ENCODE data around the gene SFXN5. TPM values are rescaled to one million over a fixed set of nuclear protein-coding genes. Genes with fewer than 3 reads are reported as not detected.

Gene SFXN5
- total RNA-seq, 1 donor from 2014 or later, result 21.8 TPM

GRCh38 chr2:73092146-73092783 is 20.8 kb upstream of the SFXN5 start:
- H3K4me1 Mint-ChIP-seq, result peaks cover 28% of the 10 kb centered on the region
- H3K27ac Mint-ChIP-seq (ENCODE audit: unreplicated experiment), result no peak overlapping the region
- TF ChIP-seq, protein P1, sequence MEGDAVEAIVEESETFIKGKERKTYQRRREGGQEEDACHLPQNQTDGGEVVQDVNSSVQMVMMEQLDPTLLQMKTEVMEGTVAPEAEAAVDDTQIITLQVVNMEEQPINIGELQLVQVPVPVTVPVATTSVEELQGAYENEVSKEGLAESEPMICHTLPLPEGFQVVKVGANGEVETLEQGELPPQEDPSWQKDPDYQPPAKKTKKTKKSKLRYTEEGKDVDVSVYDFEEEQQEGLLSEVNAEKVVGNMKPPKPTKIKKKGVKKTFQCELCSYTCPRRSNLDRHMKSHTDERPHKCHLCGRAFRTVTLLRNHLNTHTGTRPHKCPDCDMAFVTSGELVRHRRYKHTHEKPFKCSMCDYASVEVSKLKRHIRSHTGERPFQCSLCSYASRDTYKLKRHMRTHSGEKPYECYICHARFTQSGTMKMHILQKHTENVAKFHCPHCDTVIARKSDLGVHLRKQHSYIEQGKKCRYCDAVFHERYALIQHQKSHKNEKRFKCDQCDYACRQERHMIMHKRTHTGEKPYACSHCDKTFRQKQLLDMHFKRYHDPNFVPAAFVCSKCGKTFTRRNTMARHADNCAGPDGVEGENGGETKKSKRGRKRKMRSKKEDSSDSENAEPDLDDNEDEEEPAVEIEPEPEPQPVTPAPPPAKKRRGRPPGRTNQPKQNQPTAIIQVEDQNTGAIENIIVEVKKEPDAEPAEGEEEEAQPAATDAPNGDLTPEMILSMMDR (conservative IDR thresholded peaks at IDR 0.05), result no peak
- H3K27me3 Mint-ChIP-seq (ENCODE audit: low read depth), result no peaks in the 10 kb centered on the region
- H3K36me3 Mint-ChIP-seq (ENCODE audit: low read depth), result no peaks in the 10 kb centered on the region
- H3K9me3 Mint-ChIP-seq, result no peaks in the 10 kb centered on the region
- H3K4me3 Mint-ChIP-seq, result no peak overlapping the region
- no peak for DNase-seq (ENCODE audit: low read depth, low spot score)

- TF ChIP-seq, protein P1 (conservative IDR thresholded peaks at IDR 0.05), result no peak
- H3K4me3 Mint-ChIP-seq, result no peak overlapping the region
- H3K27ac Mint-ChIP-seq (ENCODE audit: unreplicated experiment), result no peak overlapping the region
Observed at GRCh38 chr2:73091696-73092095, 20.2 kb upstream of the SFXN5 start.

DNA sequence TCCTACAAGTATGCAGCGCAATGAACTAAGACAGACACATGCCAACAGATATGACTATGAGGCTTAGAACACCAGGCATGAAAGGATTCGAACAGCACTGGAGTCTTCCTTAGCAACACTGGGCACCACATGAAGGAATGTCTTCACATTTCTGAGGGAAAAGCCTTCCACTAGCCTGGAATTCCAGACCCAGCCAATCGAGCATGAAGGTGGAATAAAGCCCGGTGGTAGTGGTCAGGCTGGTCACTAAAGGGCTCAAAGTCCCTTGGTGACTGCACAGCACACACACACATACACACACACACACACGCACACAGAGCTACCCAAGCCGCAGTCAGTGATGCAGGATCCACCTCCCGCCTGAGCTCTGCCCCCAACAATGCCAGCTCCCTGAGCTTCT is 19.7 kb upstream of the SFXN5 start:
- H3K4me1 Mint-ChIP-seq, result peaks cover 28% of the 10 kb centered on the region
- no peaks in the 10 kb centered on the region for H3K9me3 Mint-ChIP-seq
- no peak for DNase-seq (ENCODE audit: low read depth, low spot score)
- no peak overlapping the region for H3K27ac Mint-ChIP-seq (ENCODE audit: unreplicated experiment)
- H3K4me3 Mint-ChIP-seq, result no peak overlapping the region
- no peaks in the 10 kb centered on the region for H3K36me3 Mint-ChIP-seq (ENCODE audit: low read depth)
- TF ChIP-seq, protein P1 (conservative IDR thresholded peaks at IDR 0.05), result no peak
- no peaks in the 10 kb centered on the region for H3K27me3 Mint-ChIP-seq (ENCODE audit: low read depth)

More at GRCh38 chr2:73091696-73092095, 20.2 kb upstream of the SFXN5 start:
- H3K9me3 Mint-ChIP-seq, result no peaks in the 10 kb centered on the region
- no peaks in the 10 kb centered on the region for H3K27me3 Mint-ChIP-seq (ENCODE audit: low read depth)
- H3K36me3 Mint-ChIP-seq (ENCODE audit: low read depth), result no peaks in the 10 kb centered on the region
- H3K4me1 Mint-ChIP-seq, result peaks cover 28% of the 10 kb centered on the region
- no peak for DNase-seq (ENCODE audit: low read depth, low spot score)

DNA sequence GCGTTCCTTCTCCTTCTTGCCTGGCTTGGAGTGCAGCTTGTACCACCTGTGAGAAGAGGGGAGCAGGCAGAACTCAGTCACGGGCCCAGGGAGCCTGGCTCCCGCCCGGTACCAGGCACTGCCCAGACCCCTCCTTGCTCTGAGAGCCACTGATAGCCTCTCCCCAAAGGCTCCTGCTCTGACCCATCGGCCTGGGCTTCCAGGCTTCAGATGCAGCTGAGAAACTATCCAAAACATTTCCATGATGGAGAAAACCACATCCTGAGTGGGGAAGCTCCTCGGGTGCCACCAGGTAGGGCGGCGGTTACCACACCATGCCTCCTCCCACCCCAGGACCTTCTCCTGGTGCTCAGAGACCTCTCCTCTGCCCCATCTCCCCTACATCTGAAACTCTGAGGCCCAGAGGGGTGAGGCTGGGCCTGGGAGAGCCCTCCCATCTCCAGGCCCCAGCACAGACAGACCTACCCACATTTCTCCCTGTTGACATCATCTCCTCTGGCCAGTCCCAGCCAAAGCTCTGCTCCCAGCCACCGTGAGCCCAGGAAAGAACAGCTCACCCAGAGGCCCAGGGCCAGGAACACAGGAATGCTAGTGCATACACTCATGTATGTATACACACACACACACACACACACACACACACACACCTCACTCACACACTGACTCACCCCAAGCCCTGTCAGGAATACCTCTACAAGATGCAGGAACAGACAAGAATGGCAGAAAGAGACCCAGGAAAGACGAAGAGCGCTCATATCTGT is 17.9 kb upstream of the SFXN5 start:
- Mint-ChIP-seq H3K4me1 (peaks cover 35% of the 10 kb centered on the region), H3K36me3 (ENCODE audit: low read depth) (no peaks in the 10 kb centered on the region), H3K27ac (ENCODE audit: unreplicated experiment) (no peak overlapping the region), H3K27me3 (ENCODE audit: low read depth) (no peaks in the 10 kb centered on the region), H3K9me3 (no peaks in the 10 kb centered on the region), H3K4me3 (no peak overlapping the region)
- no peak for DNase-seq (ENCODE audit: low read depth, low spot score)
- TF ChIP-seq, protein P1 (conservative IDR thresholded peaks at IDR 0.05), result no peak

- H3K27me3 Mint-ChIP-seq (ENCODE audit: low read depth), result no peaks in the 10 kb centered on the region
- H3K4me1 Mint-ChIP-seq, result peaks cover 35% of the 10 kb centered on the region
- H3K36me3 Mint-ChIP-seq (ENCODE audit: low read depth), result no peaks in the 10 kb centered on the region
- no peak for DNase-seq (ENCODE audit: low read depth, low spot score)
- TF ChIP-seq, protein P1 (conservative IDR thresholded peaks at IDR 0.05), result no peak
- no peak overlapping the region for H3K27ac Mint-ChIP-seq (ENCODE audit: unreplicated experiment)
- no peak overlapping the region for H3K4me3 Mint-ChIP-seq
- H3K9me3 Mint-ChIP-seq, result no peaks in the 10 kb centered on the region
Observed at GRCh38 chr2:73088703-73089102, 17.2 kb upstream of the SFXN5 start.

Measured in neural crest cell (in vitro differentiated cells).